CD4-positive, alpha-beta T cell treated with Interleukin-21 for 1 hour (primary cell): Measurements from ENCODE around the gene KLF16.
"Not testable (repeated sequence)": the region's sequence is repeated elsewhere in the genome, so short reads cannot be mapped to it uniquely, and the experiment has no call there.

Experiments
- DNase-seq: peaks from one replicate; pipeline ENCODE4 v3.0.0-alpha.2; 2020

KLF16 gene

DNA sequence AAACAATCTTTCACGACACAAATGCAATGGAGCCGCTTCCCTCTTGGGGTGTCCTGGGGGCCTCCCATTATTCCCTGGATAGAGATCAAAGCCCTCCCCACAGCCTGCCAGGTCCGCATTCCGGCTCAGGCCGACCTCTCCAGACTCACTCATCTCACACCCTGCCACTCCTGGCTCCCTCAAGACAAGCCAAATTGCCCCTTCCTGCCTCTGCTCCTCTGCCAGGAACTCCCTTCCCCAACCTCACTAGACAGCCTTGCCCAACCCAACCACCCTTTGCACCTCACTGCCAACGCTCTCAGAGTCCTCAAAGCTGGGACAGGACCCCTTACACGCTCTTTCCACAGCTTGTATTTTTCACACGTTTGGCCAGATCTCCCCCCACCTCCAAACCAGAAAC lies 20.4 kb upstream of the KLF16 start:
- no peak for DNase-seq

GRCh38 chr19:1882786-1883692 lies 19.7 kb upstream of the KLF16 start:
- no peak for DNase-seq

DNA sequence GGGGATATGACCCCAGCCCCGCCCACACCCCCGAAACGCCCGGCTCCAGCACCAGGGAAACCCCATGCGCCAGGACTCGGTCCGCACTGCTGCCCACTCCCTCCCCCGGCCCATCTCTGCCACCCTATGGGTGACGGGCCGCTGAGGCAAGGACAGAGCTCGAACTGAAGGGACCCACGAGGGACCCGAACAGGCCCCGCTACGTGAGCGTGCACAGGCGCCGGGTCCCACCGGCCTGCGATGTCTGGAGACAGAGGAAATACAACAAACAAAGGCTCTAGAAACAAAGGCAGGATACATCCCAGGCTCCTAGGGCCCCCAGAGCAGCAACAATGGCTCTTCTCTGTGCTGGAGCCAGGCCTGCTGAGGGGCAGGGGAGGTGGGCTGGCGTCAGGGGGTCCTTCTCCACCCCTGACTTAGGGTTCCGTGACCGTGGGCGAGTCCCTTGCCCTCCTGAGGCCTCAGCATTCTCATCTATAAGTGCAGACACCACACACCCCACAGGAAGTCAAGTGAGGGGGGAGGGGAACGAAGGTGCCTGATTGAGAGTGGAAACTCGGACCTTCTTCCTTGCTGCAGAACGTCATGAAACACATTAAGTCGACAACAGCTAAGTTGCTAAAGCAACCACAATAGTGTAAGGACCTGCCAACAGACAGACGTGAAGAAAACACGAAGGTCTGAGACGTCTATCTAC lies 18.9 kb upstream of the KLF16 start:
- peak; percentile 90 for DNase-seq

DNA sequence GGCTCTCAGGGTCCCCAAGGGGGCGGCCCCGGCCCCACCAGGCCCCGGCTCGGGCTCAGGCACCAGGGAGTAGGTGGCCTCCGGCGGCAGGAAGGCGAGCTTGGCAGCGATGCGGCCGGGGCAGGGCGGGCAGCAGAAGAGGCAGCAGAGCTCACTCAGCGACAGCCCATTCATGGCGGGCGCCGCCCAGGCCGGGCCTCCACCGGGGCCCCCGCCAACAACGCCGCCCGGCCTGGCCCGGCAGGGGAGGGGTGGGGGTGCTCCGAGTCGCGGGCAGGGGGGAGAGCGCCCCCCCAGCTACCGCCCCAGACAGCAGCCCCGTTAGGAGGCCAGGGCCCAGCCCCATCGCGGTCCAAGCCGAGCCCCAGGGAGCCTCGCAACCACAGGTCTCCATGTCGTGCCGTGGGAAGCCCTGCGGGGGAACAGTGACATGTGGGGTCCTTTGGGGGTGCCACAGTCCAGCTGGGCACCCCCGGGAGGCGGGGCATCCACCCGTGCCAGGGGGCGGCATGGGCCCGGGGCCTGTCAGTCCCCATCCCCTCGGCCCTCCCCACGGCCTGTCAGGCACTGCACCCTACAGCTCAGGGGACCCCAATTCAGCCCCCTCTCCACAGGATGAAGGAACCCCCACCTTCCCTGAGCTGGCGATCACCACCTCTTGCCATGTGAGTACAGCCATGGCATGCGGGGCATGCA lies 18.2 kb upstream of the KLF16 start:
- DNase-seq = not testable (repeated sequence)

GRCh38 chr19:1880611-1881392 lies 17.4 kb upstream of the KLF16 start:
- DNase-seq = no peak

GRCh38 chr19:1879982-1880381 lies 16.6 kb upstream of the KLF16 start:
- not testable (repeated sequence) for DNase-seq

DNA sequence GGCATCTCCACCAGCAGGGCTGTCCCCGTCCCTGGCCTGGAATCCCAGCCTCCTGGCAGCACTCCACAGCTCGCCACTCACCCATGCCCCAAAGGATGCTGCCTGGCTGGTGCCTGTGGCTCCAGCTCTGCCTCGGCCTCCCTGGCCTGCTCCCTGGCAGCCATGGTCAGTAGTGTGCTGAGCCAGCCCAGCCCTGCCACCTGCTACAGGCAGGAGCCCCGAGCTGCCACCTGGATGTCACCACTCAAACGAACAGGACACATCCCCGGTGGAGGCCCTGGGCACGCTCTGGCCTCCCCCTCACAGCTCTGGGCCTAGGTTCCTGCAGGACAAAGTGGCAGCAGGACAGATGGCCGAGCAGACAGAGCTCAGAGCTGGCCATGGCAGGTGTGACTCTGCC lies 15.2 kb upstream of the KLF16 start:
- not testable (repeated sequence) for DNase-seq

DNA sequence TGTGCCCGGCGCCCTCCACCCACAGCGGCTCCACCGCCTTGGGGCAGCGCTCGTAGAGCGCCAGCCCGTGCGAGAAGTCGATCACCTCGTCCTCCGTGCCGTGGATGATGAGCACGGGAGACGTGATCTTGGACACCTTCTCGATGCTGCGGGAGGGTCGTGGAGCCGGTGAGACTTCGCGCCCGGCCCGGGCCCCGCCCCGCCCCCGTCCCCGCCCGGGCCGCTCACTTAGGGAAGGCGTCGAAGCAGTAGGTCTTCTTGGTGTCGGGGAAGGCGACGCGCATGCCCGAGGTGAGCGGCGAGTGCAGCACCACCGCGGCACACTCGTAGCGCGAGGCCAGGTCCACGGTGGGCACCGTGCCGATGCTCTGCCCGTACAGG lies 13.9 kb upstream of the KLF16 start:
- not testable (repeated sequence) for DNase-seq

GRCh38 chr19:1876496-1877279 lies 13.3 kb upstream of the KLF16 start:
- DNase-seq = not testable (repeated sequence)

- DNase-seq = peak; percentile 86
Observed at GRCh38 chr19:1875646-1876495, 12.5 kb upstream of the KLF16 start.

- not testable (repeated sequence) for DNase-seq
Observed at GRCh38 chr19:1875265-1875645, 11.9 kb upstream of the KLF16 start.

- DNase-seq = peak; percentile 60
Observed at GRCh38 chr19:1874554-1875185, 11.3 kb upstream of the KLF16 start.

DNA sequence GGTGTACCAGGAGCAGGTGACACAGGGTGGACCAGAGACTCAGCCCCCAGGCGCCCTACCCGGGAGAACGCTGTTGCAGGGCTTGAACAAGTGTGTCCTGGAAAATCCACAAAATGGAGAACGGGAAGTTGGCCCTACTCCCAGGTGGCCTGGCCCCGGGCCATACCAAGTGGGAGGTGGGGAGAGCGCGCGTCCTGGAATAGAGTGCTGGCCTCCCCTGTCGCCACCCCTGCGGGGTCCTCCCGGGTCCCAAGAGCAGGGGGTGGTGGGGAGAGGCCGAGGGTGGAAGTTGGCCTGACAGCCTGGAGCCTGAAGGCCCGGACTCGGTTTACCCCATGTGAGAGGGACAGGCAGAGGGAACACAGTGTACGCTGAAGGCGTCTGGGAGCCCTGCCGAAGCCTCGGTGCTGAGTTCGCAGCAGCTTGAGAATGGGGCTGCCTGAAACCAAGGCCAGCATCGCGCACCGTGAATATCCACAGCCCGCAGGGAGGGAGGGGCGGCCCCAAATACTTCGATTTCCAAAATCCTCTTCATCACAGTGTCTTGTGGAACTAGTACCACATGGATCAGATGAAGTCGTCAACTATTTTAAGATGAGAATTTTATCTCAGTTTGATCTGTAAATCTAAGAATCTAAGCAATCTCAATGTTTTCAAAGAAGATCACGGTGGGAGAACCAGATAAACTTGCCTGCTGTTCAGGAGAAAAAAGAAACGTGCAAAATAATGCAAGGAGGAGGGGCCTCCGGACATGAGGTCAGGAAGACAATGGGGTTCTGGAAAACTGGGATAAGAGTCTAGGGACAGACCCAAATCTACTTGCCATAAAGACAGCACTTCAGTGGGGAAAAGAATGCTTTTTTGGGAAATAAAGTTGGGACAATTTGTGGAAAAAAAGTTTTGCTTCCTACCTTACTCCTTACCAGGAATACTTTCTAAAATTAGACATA lies 10.4 kb upstream of the KLF16 start:
- DNase-seq = no peak

GRCh38 chr19:1872807-1873523 lies 9.6 kb upstream of the KLF16 start:
- DNase-seq = no peak

DNA sequence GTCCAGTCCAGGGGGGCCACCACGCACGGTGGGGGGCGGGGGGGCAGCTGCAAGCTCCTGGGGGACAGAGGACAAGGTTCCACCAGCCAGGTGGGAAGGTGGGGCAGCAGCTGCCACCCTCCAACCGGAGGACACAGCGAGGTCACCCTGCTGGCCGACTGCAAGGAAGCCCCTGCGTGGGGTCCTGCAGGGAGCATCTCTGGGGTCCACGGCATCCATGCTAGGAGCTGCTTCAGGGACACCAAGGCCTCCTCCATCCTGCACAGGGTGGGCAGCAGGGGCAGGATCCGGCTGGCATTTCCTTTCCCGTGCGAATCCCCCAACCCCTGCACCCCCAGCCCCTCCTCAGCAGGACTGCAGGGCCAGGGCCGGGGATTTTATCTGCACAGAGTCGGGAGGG lies 8.3 kb upstream of the KLF16 start:
- no peak for DNase-seq

- DNase-seq = no peak
Observed at GRCh38 chr19:1871140-1871597, 7.8 kb upstream of the KLF16 start.

- DNase-seq = no peak
Observed at GRCh38 chr19:1868971-1869370, 5.6 kb upstream of the KLF16 start.

GRCh38 chr19:1867349-1867724 lies 4.0 kb upstream of the KLF16 start:
- no peak for DNase-seq
